Cardiac fibroblast (primary cell): Measurements from ENCODE around the gene DNAI1.

Experiments
- DNase-seq, 2 donors: peaks; one replicate each; pipeline versions ENCODE4 v3.0.0 to v3.0.0-alpha.2; 2010; ENCODE audit warnings: low read depth in 2 of 2
- H3K4me3 ChIP-seq, 2 donors: replicated peaks in 1 of 2; 1 replicate in 1 of 2; 2 replicates in 1 of 2; pipeline ENCODE4 v1.5.1; 2011; ENCODE audit warnings: low read depth in 2 of 2, low read length in 2 of 2, mild to moderate bottlenecking in 2 of 2, moderate library complexity in 1 of 2
- TF ChIP-seq, protein P1 (sequence below): IDR thresholded peaks from one replicate; pipeline ENCODE4 v1.5.1; 2011; ENCODE audit warnings: low read depth, mild to moderate bottlenecking, low read length, inconsistent platforms

DNAI1 gene

DNA sequence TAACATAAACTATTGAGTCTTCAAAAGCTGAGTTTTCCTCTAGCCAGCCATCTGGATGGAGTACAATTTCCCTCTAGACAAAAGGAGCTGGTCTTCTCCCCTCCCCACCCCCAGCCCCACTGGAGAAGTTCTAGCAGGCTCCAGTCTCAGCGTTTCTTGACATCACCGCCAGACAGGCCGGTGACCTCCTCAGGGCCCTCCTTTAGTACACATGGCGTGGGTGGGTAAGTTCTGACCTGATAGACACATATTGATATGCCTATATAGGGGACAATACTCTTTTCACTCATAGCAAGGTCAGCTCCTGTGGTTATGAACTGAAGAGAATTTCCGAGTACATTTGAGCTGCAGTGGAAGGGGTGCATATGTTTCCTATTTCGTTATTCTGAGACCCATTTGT lies 27.2 kb downstream of the DNAI1 start:
- DNase-seq, result no peak
- TF ChIP-seq, protein P1, sequence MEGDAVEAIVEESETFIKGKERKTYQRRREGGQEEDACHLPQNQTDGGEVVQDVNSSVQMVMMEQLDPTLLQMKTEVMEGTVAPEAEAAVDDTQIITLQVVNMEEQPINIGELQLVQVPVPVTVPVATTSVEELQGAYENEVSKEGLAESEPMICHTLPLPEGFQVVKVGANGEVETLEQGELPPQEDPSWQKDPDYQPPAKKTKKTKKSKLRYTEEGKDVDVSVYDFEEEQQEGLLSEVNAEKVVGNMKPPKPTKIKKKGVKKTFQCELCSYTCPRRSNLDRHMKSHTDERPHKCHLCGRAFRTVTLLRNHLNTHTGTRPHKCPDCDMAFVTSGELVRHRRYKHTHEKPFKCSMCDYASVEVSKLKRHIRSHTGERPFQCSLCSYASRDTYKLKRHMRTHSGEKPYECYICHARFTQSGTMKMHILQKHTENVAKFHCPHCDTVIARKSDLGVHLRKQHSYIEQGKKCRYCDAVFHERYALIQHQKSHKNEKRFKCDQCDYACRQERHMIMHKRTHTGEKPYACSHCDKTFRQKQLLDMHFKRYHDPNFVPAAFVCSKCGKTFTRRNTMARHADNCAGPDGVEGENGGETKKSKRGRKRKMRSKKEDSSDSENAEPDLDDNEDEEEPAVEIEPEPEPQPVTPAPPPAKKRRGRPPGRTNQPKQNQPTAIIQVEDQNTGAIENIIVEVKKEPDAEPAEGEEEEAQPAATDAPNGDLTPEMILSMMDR, result no peak
- no peak overlapping the region for H3K4me3 ChIP-seq

- TF ChIP-seq, protein P1, result no peak
- DNase-seq, result no peak
- no peak overlapping the region for H3K4me3 ChIP-seq
These were observed 28.0 kb downstream of the DNAI1 start for GRCh38 chr9:34486572-34486971.

GRCh38 chr9:34490360-34490759 lies 31.8 kb downstream of the DNAI1 start:
- TF ChIP-seq, protein P1, result no peak
- H3K4me3 ChIP-seq, result no peak overlapping the region
- DNase-seq, result no peak

- TF ChIP-seq, protein P1, result no peak
- H3K4me3 ChIP-seq, result no peak overlapping the region
- no peak for DNase-seq
These were observed 32.2 kb downstream of the DNAI1 start for GRCh38 chr9:34490760-34491159.

GRCh38 chr9:34491596-34491995 lies 33.0 kb downstream of the DNAI1 start:
- H3K4me3 ChIP-seq, result no peak overlapping the region
- TF ChIP-seq, protein P1, result no peak
- no peak for DNase-seq

GRCh38 chr9:34492051-34492450 lies 33.4 kb downstream of the DNAI1 start:
- TF ChIP-seq, protein P1, result no peak
- H3K4me3 ChIP-seq, result no peak overlapping the region
- no peak for DNase-seq

DNA sequence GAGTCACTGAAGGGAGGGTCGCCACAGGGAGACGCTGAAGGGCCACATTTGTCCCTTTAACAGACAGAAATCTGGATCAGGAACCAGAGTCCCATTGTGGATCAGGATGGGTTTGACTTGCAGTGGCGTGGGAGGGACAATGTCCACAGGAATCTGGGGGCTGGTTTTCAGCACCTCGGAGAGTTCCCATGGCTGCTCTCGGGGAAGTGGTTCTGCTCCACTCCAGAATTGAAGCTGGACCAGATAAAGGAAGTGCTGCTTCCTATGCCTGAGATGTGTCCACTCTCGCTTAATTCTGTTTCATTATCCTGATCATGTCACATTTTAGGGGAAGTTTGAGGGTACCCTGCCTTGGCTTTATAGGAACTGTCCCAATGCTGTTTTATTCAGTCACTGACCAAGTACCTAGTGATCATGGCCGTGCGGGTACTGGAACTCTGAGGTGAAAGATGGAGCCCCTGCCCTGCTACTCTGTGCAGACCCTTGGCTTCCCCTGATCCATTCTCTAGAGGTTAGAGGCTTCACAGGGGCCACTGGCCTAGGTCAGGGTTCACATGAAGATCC lies 35.4 kb downstream of the DNAI1 start:
- DNase-seq, result peak; percentile 50 to 64
- TF ChIP-seq, protein P1, result no peak
- H3K4me3 ChIP-seq, result no peak overlapping the region
